Neural progenitor cell (in vitro differentiated cells): ENCODE measurements around the gene TIAM2.

ENCODE experiments used
- EZH2phosphoT487 ChIP-seq: fragments of 200-600 bp; sonication (generic); IDR thresholded peaks from 2 replicates; pipeline ENCODE4 v1.6.1; 2017; ENCODE audit warnings: antibody characterized with exemption
- TF ChIP-seq, protein P1 (sequence below): fragments of 200-600 bp; sonication (generic); IDR thresholded peaks from 2 replicates; pipeline ENCODE4 v1.5.1; 2017; ENCODE audit warnings: antibody characterized with exemption, mild to moderate bottlenecking

DNA sequence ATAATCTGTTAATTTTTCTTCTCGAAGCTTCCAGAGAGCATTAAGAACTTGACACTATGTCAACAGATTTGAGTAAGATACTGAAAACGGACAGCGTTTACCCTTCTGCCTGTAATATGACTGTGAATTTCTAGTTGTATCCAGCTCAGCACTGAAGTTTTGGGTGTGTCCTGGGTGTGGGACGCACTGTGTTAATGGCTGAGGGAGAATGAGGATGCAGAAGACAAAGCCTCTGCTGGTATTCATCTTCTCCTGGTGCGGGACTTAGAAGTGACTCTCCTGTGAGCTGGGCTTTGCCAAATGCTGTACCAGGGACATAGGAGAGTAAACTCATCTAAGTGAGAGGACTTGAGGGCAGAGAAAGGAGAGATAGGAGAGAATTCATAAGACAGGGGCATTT is 178.4 kb downstream of the TIAM2 start:
- TF ChIP-seq EZH2phosphoT487, result no peak
- TF ChIP-seq, protein P1, sequence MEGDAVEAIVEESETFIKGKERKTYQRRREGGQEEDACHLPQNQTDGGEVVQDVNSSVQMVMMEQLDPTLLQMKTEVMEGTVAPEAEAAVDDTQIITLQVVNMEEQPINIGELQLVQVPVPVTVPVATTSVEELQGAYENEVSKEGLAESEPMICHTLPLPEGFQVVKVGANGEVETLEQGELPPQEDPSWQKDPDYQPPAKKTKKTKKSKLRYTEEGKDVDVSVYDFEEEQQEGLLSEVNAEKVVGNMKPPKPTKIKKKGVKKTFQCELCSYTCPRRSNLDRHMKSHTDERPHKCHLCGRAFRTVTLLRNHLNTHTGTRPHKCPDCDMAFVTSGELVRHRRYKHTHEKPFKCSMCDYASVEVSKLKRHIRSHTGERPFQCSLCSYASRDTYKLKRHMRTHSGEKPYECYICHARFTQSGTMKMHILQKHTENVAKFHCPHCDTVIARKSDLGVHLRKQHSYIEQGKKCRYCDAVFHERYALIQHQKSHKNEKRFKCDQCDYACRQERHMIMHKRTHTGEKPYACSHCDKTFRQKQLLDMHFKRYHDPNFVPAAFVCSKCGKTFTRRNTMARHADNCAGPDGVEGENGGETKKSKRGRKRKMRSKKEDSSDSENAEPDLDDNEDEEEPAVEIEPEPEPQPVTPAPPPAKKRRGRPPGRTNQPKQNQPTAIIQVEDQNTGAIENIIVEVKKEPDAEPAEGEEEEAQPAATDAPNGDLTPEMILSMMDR, result no peak
